ENCODE data around the gene IL31.

GRCh38 chr12:122137681-122138080, 36.3 kb downstream of the IL31 start:
- TF ChIP-seq ZNF274 (IDR thresholded peaks at IDR 0.05; ENCODE audit: low read depth, low read length): no peak
- no peak for TF ChIP-seq SUZ12 (IDR thresholded peaks at IDR 0.05; ENCODE audit: extremely low read depth, insufficient read depth, insufficient read length)
- TF ChIP-seq YY1 (IDR thresholded peaks at IDR 0.05; ENCODE audit: insufficient read depth, insufficient read length): no peak

All from NT2/D1 (cell line).